NT2/D1 (cell line): Measurements from ENCODE around the gene SELP.

ENCODE experiments used
- YY1 ChIP-seq: IDR thresholded peaks from 2 replicates; pipeline ENCODE4 v1.6.1; 2011; ENCODE audit not compliant: insufficient read length, insufficient read depth
- ZNF274 ChIP-seq: IDR thresholded peaks from 2 replicates; pipeline ENCODE4 v1.6.1; 2011; ENCODE audit warnings: mild to moderate bottlenecking, low read depth, low read length

GRCh38 chr1:169610108-169610507 is 19.8 kb downstream of the SELP start:
- TF ChIP-seq YY1, result no peak
- TF ChIP-seq ZNF274, result no peak
